ENCODE data around the gene LRRC49.

DNA sequence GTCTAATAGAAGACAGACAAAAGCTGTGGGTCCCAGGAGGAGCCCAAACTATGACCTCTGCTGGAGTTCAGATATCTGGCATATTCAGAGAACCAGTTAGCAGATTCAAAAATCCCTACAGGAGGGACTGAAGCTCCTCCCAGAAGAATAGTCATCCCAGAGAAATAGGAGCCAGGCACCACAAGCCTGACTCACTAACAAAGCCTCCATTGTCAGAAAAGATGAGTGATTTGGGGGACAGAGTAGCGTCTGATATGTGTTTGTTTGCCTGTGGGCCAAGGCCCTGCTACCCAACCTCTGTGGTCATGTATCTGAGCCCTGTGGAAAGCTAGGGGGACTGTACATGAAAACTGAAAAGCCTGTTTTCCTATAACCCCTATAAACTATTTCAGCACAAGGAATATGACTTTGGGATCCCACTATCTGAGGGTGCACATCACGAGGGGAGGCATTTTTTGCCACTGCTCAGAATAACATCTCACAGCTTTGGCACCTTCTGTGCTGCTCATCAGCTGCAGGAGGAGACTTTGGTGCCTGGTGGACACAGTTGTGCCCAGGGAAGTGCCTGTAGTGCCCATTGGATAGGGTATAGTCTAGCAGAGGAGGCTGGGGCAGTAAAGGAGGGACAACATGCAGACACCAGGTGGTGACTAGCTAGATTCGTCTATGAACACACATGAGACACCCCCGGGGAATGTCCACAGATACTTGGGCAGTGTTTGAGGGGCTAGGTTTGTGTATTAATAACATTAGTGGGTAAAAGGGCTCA lies 29.0 kb upstream of the LRRC49 start:
- no peak for TF ChIP-seq GATA3 (IDR thresholded peaks at IDR 0.05; ENCODE audit: low read depth, low read length)
- TF ChIP-seq GATA2 (IDR thresholded peaks at IDR 0.05; ENCODE audit: low read depth, low read length), result no peak

Data from SH-SY5Y (cell line).